ENCODE data around the gene AOC2. TPM values are rescaled to one million over a fixed set of nuclear protein-coding genes. Genes with fewer than 3 reads are reported as not detected.
A peak's percentile ranks its signal among the peaks of the same experiment; 100 is the strongest.

Gene AOC2
- total and polyA plus RNA-seq, 2 experiments from 2014 or later = 1.1 to 1.3 TPM

Small RNAs within 50 kb of the gene (microRNA-seq; reads per million reads assigned to microRNA genes)
- gene MIR6781 = 4.5 reads per million, percentile 5 among the genes with 10 or more reads in this experiment

Small RNAs within 50 kb of the gene (small RNA-seq; reads per million reads assigned to genes)
- not detected for gene MIR6781
- not detected for gene RNU6-287P

Other genes starting within 250 kb of the AOC2 start
- 55.3 and 58.7 TPM in 2 replicates for gene RETREG3, start 235.2 kb upstream of the AOC2 start, total RNA-seq
- gene RETREG3, start 235.2 kb upstream of the AOC2 start, polyA plus RNA-seq = 36.3 TPM in 2 replicates
- gene TUBG1, start 234.9 kb upstream of the AOC2 start, total RNA-seq = 28.7 and 33.7 TPM in 2 replicates
- 62.0 and 81.2 TPM in 2 replicates for gene TUBG1, start 234.9 kb upstream of the AOC2 start, polyA plus RNA-seq
- gene TUBG2, start 185.3 kb upstream of the AOC2 start, total RNA-seq = 13.1 and 16.0 TPM in 2 replicates
- 46.3 and 58.7 TPM in 2 replicates for gene TUBG2, start 185.3 kb upstream of the AOC2 start, polyA plus RNA-seq
- gene PLEKHH3, start 167.6 kb upstream of the AOC2 start, total RNA-seq = 16.9 and 20.5 TPM in 2 replicates
- gene PLEKHH3, start 167.6 kb upstream of the AOC2 start, polyA plus RNA-seq = 30.9 and 33.7 TPM in 2 replicates
- 0.12 and 0.37 TPM in 2 replicates for gene CCR10, start 162.7 kb upstream of the AOC2 start, total RNA-seq
- gene CCR10, start 162.7 kb upstream of the AOC2 start, polyA plus RNA-seq = 4.6 and 5.0 TPM in 2 replicates
- 3.6 and 4.4 TPM in 2 replicates for gene CNTNAP1, start 162.0 kb upstream of the AOC2 start, total RNA-seq
- gene CNTNAP1, start 162.0 kb upstream of the AOC2 start, polyA plus RNA-seq = 2.0 and 2.6 TPM in 2 replicates
- gene EZH1, start 99.5 kb upstream of the AOC2 start, total RNA-seq = 12.5 and 22.5 TPM in 2 replicates
- gene EZH1, start 99.5 kb upstream of the AOC2 start, polyA plus RNA-seq = 9.5 and 18.4 TPM in 2 replicates
- 8.7 and 13.1 TPM in 2 replicates for gene RAMP2, start 83.4 kb upstream of the AOC2 start, total RNA-seq
- gene RAMP2, start 83.4 kb upstream of the AOC2 start, polyA plus RNA-seq = 48.7 and 62.3 TPM in 2 replicates
- 89.9 and 107 TPM in 2 replicates for gene VPS25, start 71.1 kb upstream of the AOC2 start, total RNA-seq
- 121 and 125 TPM in 2 replicates for gene VPS25, start 71.1 kb upstream of the AOC2 start, polyA plus RNA-seq
- 1.0 and 1.5 TPM in 2 replicates for gene WNK4, start 64.0 kb upstream of the AOC2 start, total RNA-seq
- 1.7 and 2.2 TPM in 2 replicates for gene WNK4, start 64.0 kb upstream of the AOC2 start, polyA plus RNA-seq
- gene COA3, start 45.9 kb upstream of the AOC2 start, total RNA-seq = 117 and 133 TPM in 2 replicates
- 219 and 252 TPM in 2 replicates for gene COA3, start 45.9 kb upstream of the AOC2 start, polyA plus RNA-seq
- gene CNTD1, start 45.7 kb upstream of the AOC2 start, total RNA-seq = 0.08 and 1.2 TPM in 2 replicates
- 1.5 and 2.4 TPM in 2 replicates for gene CNTD1, start 45.7 kb upstream of the AOC2 start, polyA plus RNA-seq
- 68.7 and 73.4 TPM in 2 replicates for gene BECN1, start 20.3 kb upstream of the AOC2 start, total RNA-seq
- gene BECN1, start 20.3 kb upstream of the AOC2 start, polyA plus RNA-seq = 70.4 and 75.2 TPM in 2 replicates
- 86.4 and 89.0 TPM in 2 replicates for gene PSME3, start 11.2 kb upstream of the AOC2 start, total RNA-seq
- 99.4 and 99.5 TPM in 2 replicates for gene PSME3, start 11.2 kb upstream of the AOC2 start, polyA plus RNA-seq
- gene AOC3, start 6.6 kb downstream of the AOC2 start, total RNA-seq = 1.0 and 1.9 TPM in 2 replicates
- gene AOC3, start 6.6 kb downstream of the AOC2 start, polyA plus RNA-seq = 2.3 and 2.5 TPM in 2 replicates
- 14.2 and 18.2 TPM in 2 replicates for gene G6PC1, start 56.2 kb downstream of the AOC2 start, total RNA-seq
- gene G6PC1, start 56.2 kb downstream of the AOC2 start, polyA plus RNA-seq = 8.2 and 24.2 TPM in 2 replicates
- gene AARSD1, start 119.9 kb downstream of the AOC2 start, total RNA-seq = 16.9 and 25.8 TPM in 2 replicates
- 41.0 and 50.5 TPM in 2 replicates for gene AARSD1, start 119.9 kb downstream of the AOC2 start, polyA plus RNA-seq
- gene PTGES3L, start 135.5 kb downstream of the AOC2 start, total RNA-seq = 0.64 and 2.4 TPM in 2 replicates
- gene PTGES3L, start 135.5 kb downstream of the AOC2 start, polyA plus RNA-seq = 0.40 and 0.73 TPM in 2 replicates
- 8.0 and 11.4 TPM in 2 replicates for gene RUNDC1, start 136.0 kb downstream of the AOC2 start, total RNA-seq
- gene RUNDC1, start 136.0 kb downstream of the AOC2 start, polyA plus RNA-seq = 19.6 and 20.3 TPM in 2 replicates
- gene RPL27, start 153.8 kb downstream of the AOC2 start, total RNA-seq = 1,020 and 1,179 TPM in 2 replicates
- 580 and 602 TPM in 2 replicates for gene RPL27, start 153.8 kb downstream of the AOC2 start, polyA plus RNA-seq
- 14.4 and 18.4 TPM in 2 replicates for gene IFI35, start 162.2 kb downstream of the AOC2 start, total RNA-seq
- 27.5 and 37.8 TPM in 2 replicates for gene IFI35, start 162.2 kb downstream of the AOC2 start, polyA plus RNA-seq
- 181 and 207 TPM in 2 replicates for gene VAT1, start 177.8 kb downstream of the AOC2 start, total RNA-seq
- gene VAT1, start 177.8 kb downstream of the AOC2 start, polyA plus RNA-seq = 219 and 251 TPM in 2 replicates
- 4.6 and 6.3 TPM in 2 replicates for gene RND2, start 180.7 kb downstream of the AOC2 start, total RNA-seq
- 2.6 and 3.2 TPM in 2 replicates for gene RND2, start 180.7 kb downstream of the AOC2 start, polyA plus RNA-seq

Measured in hepatocyte (in vitro differentiated cells).